Muscle of arm (tissue), 12 donors: ENCODE measurements around the gene LTF. TPM values are rescaled to one million over a fixed set of nuclear protein-coding genes. Genes with fewer than 3 reads are reported as not detected.

Experiments used
- DNase-seq: peaks from one replicate; pipeline ENCODE4 v3.0.0-alpha.2; 2013
- polyA plus RNA-seq, 12 donors: library from polyadenylated mRNA; unstranded; fragments of 120-200 nt; gene quantifications; one replicate each; pipeline ENCODE4 v1.2.1, GENCODE V29; 2013; ENCODE audit not compliant: insufficient read length in 12 of 12

Gene LTF
- polyA plus RNA-seq, 12 donors: 1.0 to 6.1 (median 1.9) TPM; not detected in 2

DNA sequence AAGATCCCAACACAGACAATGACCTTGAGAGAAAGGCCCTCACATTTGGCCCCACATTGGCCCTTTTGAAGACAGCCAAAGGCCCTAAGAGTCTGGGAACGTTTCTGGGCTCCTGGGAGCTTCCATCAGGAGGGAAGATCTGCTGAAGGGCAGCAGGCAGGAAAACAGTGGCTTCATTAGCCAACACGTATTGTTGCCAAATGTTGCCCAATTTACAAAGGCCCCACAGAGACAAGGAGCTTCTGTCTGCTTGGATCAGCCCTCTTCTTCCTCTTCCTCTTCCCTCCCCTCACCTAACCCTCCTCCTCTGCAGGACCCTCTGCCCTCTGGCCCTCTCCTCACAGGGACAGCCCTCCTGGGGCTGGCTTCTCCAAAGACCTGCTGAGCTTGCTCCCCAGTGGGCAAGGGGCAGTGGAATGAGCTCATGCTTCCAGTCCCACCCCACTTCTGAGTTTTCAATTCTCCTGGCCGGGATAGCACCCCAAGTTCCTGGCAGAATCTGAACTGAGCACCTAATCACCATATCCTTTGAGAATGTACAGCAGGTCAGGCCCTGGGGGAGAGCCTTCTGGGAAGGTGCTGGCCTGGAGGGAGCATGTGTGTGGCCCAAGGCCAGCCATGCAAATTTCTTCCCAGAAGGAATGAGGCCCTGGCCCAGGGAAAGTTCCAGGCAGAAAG, 5.1 kb upstream of the LTF start:
- no peak for DNase-seq

DNA sequence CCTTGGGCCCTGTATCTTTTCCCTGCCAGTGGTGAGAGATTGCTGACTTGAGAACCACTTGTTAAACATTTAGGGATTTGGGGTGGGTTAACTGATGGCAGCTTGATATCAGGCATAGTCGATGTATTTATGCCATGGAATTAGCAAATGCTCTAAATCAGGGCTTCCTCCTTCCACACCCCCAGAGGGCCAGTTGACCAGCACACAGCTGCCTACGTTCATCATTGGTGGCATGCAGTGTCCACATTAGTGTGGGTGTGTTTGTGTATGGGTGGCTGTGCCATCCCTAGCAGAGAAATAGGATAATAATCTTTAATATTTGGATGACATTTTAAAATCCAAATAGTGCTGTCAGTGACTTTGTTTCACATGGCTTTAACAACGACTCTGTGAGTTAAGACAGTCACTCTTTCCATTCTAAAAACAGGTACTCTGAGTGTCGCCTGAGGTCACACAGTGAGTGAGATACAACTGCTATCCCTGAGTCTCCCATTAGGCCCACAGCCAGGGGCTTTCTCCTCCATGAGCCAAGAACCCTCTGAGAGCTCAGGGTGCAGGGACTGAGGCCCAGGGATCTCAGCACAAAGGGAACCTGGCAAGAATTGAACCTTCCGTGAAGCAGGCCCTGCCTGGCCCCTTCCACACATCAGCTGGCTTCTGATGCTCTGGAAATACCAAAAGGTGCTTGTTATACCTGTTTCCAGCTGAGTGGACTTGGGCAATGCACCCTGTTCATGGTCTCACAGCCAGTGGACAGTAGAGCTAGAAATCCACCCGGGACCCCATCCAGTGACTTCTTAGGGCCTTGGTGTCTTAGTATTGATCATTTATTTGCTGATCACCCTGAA, 4.3 kb upstream of the LTF start:
- no peak for DNase-seq

DNA sequence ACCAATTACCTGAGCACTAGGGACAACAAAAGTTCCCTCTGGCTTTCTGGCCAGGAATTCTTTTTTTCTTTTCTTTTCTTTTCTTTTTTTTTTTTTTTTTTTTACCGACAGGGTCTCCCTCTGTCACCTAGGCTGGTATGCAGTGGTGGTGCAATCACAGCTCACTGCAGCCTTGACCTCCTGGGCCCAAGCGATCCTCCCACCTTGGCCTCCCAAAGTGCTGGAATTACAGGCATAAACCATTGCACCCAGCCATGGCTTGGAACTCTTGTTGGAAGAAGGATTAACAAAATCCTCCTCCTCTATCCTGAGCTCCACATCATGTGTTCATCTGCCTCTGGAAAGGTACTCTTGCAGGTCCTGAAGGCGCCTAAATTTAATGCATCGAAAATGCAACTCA, 2.9 kb upstream of the LTF start:
- no peak for DNase-seq

DNA sequence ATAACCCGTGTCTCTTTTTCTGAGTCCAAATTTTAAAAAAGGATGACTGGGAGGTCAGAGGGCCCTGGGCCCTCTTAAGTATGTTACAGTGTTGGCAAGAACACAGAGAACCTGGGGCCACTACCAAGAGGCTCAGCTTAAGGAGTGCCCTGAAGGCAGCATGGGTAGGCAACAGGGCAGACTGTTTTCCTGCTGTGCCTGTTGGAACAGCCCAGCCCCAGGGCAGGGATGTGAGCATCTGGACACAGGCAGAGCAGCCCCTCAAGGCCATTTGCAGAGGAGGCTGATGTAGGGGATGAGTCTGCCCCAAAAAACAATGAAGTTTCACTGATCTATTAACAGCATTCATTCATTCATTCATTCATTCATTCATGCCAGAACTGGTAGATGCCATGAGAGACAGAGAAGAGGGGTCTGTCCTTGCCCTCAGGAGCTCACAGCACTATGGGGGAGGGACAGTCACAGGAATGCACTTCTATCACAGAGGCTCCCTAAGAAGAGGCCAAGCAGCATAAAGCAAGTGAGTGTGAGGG, 2.2 kb upstream of the LTF start:
- no peak for DNase-seq

GRCh38 chr3:46466273-46466672, 1.6 kb upstream of the LTF start:
- DNase-seq: no peak

GRCh38 chr3:46465196-46465520, 453 bp upstream of the LTF start:
- DNase-seq: no peak

GRCh38 chr3:46463868-46464241, 850 bp downstream of the LTF start:
- DNase-seq: no peak

DNA sequence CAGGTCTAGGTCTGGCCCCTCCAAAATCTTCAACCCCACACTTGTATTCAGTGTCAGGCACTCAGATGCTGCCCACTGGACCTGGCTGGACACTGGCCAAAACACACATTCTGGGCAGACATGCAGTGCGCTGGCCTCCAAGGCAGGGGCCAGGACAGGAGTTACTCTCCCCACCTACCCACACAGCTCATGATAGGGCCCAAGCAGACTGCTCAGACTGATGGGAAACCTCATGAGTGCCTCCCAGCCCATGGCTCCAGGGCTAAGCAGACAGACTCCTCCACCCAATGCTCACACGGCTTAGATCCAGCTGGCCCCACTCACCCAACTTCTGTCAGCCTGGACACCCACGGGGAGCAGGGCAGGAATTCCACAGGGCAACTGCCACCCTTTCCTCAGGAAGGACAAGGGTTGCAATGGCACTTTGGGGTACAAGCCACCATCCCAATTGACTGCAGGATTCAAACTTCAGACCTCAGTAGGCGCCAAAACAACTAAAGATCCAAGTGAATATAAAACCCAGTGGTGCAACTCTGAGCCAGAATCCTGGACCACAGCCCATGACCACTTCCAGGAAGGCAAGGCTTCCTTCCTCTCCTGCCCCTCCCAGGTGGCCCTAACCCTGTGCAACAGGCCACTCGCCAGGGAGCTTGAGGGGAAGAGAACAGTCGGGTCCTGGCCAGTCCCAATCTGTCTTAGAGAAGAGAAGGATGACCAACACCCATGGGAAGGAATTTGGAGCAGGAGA, 1.4 kb downstream of the LTF start:
- DNase-seq: no peak

DNA sequence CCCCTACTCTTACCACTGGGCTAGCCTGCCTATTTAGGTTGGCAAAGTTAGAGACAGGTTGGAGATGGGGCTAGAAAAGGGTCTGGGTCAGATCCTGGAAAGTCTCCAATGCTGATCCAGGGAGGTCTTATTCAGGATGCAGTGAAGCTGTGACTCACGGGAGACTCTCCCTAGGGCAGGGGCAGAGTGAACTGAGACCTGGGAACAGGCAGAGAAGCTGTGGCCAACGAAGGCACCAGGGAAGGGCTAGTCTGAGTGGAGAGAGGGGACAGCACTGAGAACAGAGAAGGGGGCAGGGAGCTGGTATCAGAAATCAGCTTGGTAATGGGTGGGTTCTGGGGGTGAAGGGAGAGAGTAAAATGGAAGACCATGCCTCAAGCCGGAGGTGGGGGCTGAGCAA, 2.2 kb downstream of the LTF start:
- no peak for DNase-seq

DNA sequence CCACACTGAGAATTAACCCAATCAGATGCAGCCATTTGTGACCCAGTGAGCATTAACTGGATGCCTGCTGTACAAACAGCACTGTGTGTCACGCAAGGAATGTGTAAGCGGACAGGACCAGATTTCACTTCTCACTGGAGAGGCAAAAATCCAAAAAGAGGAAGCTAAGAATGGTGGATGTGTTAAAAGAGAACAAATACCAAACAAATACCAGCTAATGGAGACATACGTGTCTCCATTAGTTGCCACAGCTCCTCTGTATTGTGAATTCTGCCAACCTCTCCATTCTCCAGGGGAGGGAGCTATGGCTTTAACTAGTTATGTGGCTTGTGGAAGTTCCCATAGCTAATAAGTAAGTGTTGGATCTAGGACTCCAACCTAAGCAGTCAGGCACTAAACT, 2.6 kb downstream of the LTF start:
- DNase-seq: no peak

- DNase-seq: no peak
Observed at GRCh38 chr3:46460051-46460450, 4.7 kb downstream of the LTF start.

DNA sequence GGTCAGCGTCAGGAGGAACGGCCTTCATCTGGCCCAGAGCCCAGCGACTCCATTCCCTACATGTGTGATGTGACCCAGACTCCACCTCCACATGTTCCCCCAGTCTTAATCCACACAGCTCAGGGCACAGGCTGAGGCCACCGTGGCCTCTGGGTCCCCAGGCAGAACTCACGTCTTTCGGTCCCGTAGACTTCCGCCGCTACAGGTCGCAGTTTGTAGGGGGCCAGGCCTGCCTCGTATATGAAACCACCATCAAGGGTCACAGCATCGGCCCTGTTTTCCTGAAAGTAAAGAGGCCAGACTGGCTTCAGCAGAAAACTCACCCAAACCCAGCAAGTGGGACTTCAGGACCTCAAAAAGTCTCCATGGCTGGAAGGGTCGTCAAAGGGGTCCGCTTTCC, 8.6 kb downstream of the LTF start:
- no peak for DNase-seq

DNA sequence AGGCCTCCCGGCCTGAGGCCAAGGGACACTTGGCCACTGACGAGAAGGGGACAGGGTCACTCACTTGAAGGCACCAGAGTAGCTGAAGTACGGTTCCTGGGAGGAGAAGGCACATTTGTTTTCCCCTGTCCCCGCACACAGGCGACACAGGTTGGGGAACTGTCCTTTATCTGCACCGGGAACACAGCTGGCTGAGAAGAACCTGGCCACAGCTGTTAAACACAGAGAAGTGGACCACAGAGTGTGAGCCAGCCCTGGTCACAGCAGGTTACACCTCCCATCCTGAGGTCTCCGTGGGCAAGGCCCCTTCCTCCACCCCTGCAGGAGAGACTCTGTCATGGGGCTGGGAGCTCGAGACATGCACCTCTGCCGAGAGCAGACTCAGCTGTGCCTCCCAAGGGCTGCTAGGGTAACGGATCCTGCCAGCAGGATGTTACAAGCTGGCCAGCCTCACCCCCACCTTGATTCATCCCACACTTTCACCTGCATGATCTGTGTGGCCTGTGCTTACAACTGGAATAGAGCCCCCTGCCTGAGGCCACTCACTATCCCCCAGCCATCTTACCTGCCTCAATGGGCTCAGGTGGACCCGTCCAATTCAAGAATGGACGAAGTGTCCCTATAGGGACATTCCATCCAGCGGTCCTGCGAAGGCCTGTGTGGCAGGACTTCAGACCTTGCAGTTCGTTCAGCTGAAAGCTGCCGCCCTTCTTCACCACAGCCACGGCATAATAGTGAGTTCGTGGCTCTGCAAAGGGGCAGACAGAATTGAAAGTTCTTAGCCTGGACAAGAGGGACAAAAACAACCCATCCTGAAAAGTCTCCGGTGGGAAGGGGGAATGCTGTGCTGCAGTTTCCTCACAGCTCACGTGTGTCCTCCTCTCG, 9.2 kb downstream of the LTF start:
- no peak for DNase-seq

GRCh38 chr3:46454606-46455005, 10.1 kb downstream of the LTF start:
- DNase-seq: no peak

GRCh38 chr3:46454209-46454595, 10.5 kb downstream of the LTF start:
- DNase-seq: no peak

GRCh38 chr3:46453526-46454208, 11.0 kb downstream of the LTF start:
- DNase-seq: no peak

- no peak for DNase-seq
Observed at GRCh38 chr3:46449755-46450552, 14.8 kb downstream of the LTF start.

DNA sequence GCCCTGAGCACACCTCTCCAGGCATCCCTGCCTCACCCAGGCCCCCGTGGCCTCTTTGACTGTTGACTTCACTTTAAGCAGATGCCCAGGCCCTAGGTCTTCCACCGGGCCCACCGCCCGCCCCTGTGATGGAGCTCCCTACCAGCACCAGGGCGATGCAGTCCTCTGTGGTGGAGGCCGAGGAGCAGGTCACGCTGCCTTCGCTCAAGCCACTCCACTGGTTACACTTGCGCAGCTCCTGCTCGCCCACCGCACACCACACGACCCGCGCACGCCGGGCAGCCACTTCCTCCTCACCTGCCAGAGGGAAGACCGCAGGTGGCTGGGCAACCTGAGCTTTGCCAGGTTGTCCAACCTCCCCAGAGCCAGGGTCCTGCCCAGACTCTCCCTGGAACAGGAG, 16.0 kb downstream of the LTF start:
- no peak for DNase-seq

GRCh38 chr3:46447228-46447985, 17.3 kb downstream of the LTF start:
- DNase-seq: no peak
